Panc1 (cell line): ENCODE measurements around the gene OSBP2.

Experiments
- CTCF ChIP-seq: fragments of 450-650 bp; IDR thresholded peaks from 2 replicates; pipeline ENCODE4 v1.5.1; 2017; ENCODE audit warnings: mild to moderate bottlenecking
- POLR2AphosphoS5 ChIP-seq: IDR thresholded peaks from 2 replicates; pipeline ENCODE4 v1.6.1; 2012; ENCODE audit warnings: mild to moderate bottlenecking, low read depth, low read length, moderate library complexity
- REST ChIP-seq, 2 experiments: IDR thresholded peaks; 2 replicates each; pipeline ENCODE4 v1.6.1; 2011 to 2012; ENCODE audit warnings: low read depth in 2 of 2, control low read depth in 1 of 2, low read length in 1 of 2, mild to moderate bottlenecking in 1 of 2, moderate library complexity in 1 of 2; ENCODE audit not compliant: insufficient read depth in 1 of 2
- SIN3A ChIP-seq: IDR thresholded peaks from 2 replicates; pipeline ENCODE4 v1.6.1; 2012; ENCODE audit warnings: low read depth, mild to moderate bottlenecking, low read length, moderate library complexity, borderline replicate concordance; ENCODE audit not compliant: insufficient read depth

GRCh38 chr22:30909306-30909705 lies 214.6 kb downstream of the OSBP2 start:
- TF ChIP-seq CTCF (no peak), REST (IDR thresholded peaks at IDR 0.05; ENCODE audit: insufficient read depth in 1 of 2, low read depth in 2 of 2, low read length in 1 of 2) (no peak), POLR2AphosphoS5 (no peak), SIN3A (no peak)
